ENCODE data around the gene NFATC1. TPM values are rescaled to one million over a fixed set of nuclear protein-coding genes. Genes with fewer than 3 reads are reported as not detected.

Gene NFATC1
- total and polyA plus RNA-seq, 2 donors from 2014 or later: 4.3 to 17.2 TPM

DNA sequence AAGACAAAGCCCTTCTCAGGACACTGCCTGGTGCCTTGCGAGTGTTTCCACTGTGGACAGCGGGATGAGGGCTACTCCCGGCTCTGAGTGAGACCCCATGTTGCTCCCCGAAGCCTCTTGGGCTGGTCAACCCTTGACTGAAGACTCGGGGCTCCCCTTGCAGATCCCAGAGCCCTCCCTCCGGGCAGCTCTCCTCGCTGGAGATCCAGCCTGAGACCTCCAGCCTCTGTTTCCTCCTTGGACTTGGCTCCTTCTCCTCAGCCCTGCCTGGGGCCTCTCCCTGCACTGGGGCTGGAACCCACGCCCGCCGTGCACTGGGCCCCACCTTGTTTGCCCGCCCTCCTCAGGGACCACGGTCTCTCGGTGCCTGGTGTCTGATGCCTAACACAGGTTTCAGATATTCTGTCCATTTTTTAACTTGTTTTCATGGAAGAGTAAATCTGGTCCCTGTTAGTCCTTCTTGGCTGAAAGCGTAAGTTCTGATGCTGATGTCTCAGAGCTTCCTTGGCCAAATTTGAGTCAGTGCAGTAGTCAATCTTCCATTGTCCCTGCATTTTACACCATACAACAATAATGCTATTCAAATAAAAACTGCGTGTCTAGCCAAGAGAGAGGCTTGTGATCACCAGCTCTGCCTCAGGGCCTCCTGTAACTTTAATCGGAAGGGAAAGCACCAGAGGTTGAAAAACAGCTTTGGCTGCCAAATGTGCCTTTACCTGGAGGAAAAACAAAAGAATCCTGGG is 144.6 kb downstream of the NFATC1 start:
- no peaks in the 10 kb centered on the region for H3K4me1 ChIP-seq (ENCODE audit: control insufficient read depth in 2 of 3, insufficient read depth in 2 of 3, low read depth in 1 of 3, low read length in 3 of 3)
- peaks cover 0 to 9% (median 2%) of the 10 kb centered on the region in 3 donors for H3K9me3 ChIP-seq (ENCODE audit: control insufficient read depth in 2 of 3, insufficient read depth in 1 of 3, low read length in 3 of 3)
- intact Hi-C loops (cut with DNase I): no loop called here
- FAIRE-seq (no peak), DNase-seq (peak in 2 of 5 donors; percentile 8 to 46)
- no peaks in the 10 kb centered on the region for H3K27me3 ChIP-seq (ENCODE audit: control insufficient read depth, insufficient read depth, low read length)
- no peak overlapping the region for H3K4me3 ChIP-seq (ENCODE audit: low read length in 3 of 3)
- no peak overlapping the region for H3K27ac ChIP-seq (ENCODE audit: low read depth in 2 of 2, low read length in 2 of 2)
- TF ChIP-seq, protein P1, sequence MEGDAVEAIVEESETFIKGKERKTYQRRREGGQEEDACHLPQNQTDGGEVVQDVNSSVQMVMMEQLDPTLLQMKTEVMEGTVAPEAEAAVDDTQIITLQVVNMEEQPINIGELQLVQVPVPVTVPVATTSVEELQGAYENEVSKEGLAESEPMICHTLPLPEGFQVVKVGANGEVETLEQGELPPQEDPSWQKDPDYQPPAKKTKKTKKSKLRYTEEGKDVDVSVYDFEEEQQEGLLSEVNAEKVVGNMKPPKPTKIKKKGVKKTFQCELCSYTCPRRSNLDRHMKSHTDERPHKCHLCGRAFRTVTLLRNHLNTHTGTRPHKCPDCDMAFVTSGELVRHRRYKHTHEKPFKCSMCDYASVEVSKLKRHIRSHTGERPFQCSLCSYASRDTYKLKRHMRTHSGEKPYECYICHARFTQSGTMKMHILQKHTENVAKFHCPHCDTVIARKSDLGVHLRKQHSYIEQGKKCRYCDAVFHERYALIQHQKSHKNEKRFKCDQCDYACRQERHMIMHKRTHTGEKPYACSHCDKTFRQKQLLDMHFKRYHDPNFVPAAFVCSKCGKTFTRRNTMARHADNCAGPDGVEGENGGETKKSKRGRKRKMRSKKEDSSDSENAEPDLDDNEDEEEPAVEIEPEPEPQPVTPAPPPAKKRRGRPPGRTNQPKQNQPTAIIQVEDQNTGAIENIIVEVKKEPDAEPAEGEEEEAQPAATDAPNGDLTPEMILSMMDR (IDR thresholded peaks at IDR 0.05; ENCODE audit: borderline replicate concordance, extremely low read depth, insufficient read depth): no peak
- no peak overlapping the region for H3K9ac ChIP-seq (ENCODE audit: low read length in 3 of 3)
- no peaks in the 10 kb centered on the region for H3K36me3 ChIP-seq (ENCODE audit: control insufficient read depth in 2 of 3, insufficient read depth in 3 of 3, low read length in 3 of 3)

DNA sequence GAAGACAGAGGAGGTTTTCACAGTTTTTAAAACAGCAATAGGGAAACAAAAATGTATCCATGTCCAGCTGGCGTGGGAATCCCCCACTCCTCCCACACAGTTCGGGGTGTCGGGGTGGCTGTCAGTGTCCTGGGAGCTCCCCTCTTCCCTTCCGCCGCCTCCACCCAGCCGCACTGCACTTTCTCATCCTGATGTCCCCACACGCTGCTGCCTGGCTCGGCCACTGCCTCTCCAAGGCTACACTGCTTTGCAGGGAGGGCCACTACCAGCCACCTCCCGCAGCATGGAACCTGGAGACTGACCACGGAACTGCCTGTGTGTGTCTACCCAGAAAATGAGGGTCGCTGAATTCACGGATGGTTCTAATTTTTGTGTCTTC is 145.2 kb downstream of the NFATC1 start:
- intact Hi-C loops (cut with DNase I): no loop called here
- Histone ChIP-seq H3K36me3 (ENCODE audit: control insufficient read depth in 2 of 3, insufficient read depth in 3 of 3, low read length in 3 of 3) (no peaks in the 10 kb centered on the region), H3K9ac (ENCODE audit: low read length in 3 of 3) (no peak overlapping the region), H3K4me3 (ENCODE audit: low read length in 3 of 3) (no peak overlapping the region), H3K9me3 (ENCODE audit: control insufficient read depth in 2 of 3, insufficient read depth in 1 of 3, low read length in 3 of 3) (peaks cover 0 to 9% (median 2%) of the 10 kb centered on the region in 3 donors), H3K4me1 (ENCODE audit: control insufficient read depth in 2 of 3, insufficient read depth in 2 of 3, low read depth in 1 of 3, low read length in 3 of 3) (no peaks in the 10 kb centered on the region), H3K27me3 (ENCODE audit: control insufficient read depth, insufficient read depth, low read length) (no peaks in the 10 kb centered on the region), H3K27ac (ENCODE audit: low read depth in 2 of 2, low read length in 2 of 2) (no peak overlapping the region)
- peak in 2 of 5 donors; percentile 5 to 51 for DNase-seq
- TF ChIP-seq, protein P1 (IDR thresholded peaks at IDR 0.05; ENCODE audit: borderline replicate concordance, extremely low read depth, insufficient read depth): no peak
- FAIRE-seq: no peak

DNA sequence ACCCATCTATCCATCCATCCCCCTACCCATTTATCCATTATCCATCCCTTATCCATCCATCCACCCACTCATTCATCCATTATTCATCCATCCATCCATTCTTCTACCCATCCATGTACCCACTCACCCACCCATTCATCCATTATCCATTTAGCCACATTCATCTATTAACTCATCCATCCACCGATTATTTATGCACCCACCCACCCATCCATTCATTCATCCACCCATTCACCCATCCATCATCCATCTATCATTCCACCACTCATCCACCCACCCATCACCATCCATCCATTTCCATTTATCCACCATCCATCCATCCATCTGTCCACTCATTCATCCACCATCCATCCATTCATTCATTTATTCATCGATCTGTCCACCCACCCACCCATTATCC is 146.5 kb downstream of the NFATC1 start:
- Histone ChIP-seq H3K27ac (ENCODE audit: low read depth in 2 of 2, low read length in 2 of 2) (no peak overlapping the region), H3K4me3 (ENCODE audit: low read length in 3 of 3) (no peak overlapping the region), H3K9me3 (ENCODE audit: control insufficient read depth in 2 of 3, insufficient read depth in 1 of 3, low read length in 3 of 3) (peaks cover 0 to 9% (median 2%) of the 10 kb centered on the region in 3 donors), H3K27me3 (ENCODE audit: control insufficient read depth, insufficient read depth, low read length) (no peaks in the 10 kb centered on the region), H3K36me3 (ENCODE audit: control insufficient read depth in 2 of 3, insufficient read depth in 3 of 3, low read length in 3 of 3) (no peaks in the 10 kb centered on the region), H3K4me1 (ENCODE audit: control insufficient read depth in 2 of 3, insufficient read depth in 2 of 3, low read depth in 1 of 3, low read length in 3 of 3) (no peaks in the 10 kb centered on the region), H3K9ac (ENCODE audit: low read length in 3 of 3) (no peak overlapping the region)
- DNase-seq (no peak), FAIRE-seq (no peak)
- intact Hi-C loops (cut with DNase I): no loop called here
- TF ChIP-seq, protein P1 (IDR thresholded peaks at IDR 0.05; ENCODE audit: borderline replicate concordance, extremely low read depth, insufficient read depth): no peak

Measured in kidney (tissue), 14 donors.